ENCODE data around the gene IL22RA1.

GRCh38 chr1:24097663-24098062 lies 45.3 kb downstream of the IL22RA1 start:
- no peak for TF ChIP-seq CTCF (conservative IDR thresholded peaks at IDR 0.05; ENCODE audit: low read length)
- no peak for TF ChIP-seq EZH2phosphoT487 (IDR thresholded peaks at IDR 0.05; ENCODE audit: borderline replicate concordance)

Data from Loucy (cell line).